GM18526 (cell line): ENCODE measurements around the gene MAL.

Experiments used
- POLR2A ChIP-seq: IDR thresholded peaks from 3 replicates; pipeline ENCODE4 v1.6.1; 2011; ENCODE audit not compliant: insufficient read length; ENCODE audit errors: extremely low read depth

Gene MAL

DNA sequence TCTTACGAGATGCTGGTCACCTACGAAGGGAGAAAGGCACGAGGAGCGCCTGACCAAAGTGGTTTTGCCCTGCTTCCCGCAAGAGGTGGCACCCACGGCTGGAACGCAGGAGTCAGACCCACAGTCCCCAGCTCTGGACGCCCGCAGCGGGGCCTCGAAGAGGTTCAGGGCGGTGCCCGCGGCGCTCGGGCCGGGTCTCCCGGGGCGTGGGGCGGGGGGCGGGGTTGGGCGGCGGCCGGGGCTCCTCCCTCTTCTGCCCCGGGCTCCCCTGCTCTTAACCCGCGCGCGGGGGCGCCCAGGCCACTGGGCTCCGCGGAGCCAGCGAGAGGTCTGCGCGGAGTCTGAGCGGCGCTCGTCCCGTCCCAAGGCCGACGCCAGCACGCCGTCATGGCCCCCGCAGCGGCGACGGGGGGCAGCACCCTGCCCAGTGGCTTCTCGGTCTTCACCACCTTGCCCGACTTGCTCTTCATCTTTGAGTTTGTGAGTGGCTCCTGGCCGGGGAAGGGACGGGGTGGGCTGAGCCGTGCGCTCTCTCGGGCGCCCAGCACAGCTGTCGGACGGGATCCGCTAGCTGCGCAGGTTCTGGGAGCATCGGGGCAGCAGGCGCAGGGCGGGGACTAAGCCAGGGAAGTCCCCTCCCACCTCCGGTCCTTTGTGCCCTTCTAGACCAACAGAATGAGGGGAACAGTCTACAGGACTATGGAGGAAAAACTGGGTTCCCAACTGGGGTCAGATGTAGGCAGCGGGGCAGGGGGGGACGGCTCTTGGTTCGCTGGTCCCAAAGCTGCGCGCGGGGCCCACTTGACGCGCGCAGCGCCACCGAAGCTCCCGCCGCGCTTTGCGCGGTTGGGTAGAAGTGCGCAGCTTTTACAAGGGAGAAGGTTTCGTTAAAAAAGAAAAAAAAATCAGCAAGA lies at the start of gene MAL:
Gene MAL, plus strand, starts transcription at position 303 of the 914 bp plus-strand sequence. Its CDS starts 85 bp downstream, at position 388.
- TF ChIP-seq POLR2A: no peak

- TF ChIP-seq POLR2A: no peak
Observed at GRCh38 chr2:94977826-94978225, 47.7 kb upstream of the MAL start.

- no peak for TF ChIP-seq POLR2A
Observed at GRCh38 chr2:94978917-94979316, 46.6 kb upstream of the MAL start.

DNA sequence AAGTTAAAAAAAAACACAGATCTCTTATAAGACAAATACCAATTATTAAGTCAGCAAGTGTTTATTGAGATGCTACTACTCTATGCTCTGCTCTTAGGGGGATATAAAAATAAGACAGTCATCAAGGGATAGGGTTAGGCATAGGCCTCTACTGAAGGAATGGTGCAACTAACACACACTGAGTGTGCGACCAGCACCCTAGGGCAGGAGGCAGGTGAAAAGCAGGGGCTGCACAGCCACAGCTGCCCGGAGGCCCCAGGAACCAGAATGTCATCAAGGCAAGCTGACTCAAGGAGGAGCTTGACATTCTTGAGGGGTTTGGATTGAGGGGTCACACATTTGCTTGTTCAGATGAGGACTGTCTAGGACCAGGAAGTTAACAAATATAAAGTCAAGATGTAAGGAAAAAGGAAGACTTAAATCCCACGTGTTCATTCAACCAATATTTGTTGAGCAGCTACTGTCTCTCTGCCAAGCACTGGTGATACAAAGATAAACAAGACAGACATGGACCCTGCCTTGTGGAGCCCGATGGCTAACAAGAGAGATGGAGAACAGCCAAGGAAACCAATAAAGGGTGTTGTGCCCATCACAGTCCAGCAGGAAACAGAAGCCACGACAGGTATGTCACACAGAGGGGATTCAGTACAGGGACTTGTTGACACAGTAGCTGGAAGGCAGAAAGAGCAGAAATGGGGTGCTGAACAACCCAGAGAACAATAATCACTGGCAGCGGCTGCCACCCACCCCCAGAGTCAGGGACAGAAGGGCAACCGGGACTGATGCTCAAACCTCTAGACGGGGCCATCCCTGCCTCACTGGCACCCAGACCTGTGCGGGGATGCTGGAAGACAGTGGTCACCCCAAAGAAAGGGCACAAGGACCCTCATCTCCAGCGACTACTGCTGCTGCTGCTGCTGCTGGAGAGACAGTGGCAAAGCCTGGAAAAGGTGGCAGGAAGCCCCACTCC lies 45.8 kb upstream of the MAL start:
- no peak for TF ChIP-seq POLR2A

DNA sequence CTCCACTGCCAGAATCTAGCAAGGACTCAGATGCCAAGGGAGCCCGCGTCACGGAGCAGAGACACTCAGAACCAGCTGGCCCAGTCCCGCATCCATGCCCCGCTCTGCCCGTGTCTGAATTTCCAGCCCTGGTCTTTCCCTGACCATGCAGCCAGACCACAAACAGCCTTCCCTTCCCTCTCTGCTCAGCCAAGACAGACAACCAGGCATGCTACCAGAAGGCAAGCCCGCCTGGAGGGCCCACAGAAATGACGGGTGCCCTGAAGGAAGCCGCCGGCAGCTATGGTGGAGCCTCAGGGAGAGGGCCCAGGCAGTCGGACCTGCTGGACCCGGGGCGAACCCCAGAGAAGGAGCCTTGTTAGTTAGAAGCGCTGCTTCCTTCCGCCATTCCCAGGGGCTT lies 45.1 kb upstream of the MAL start:
- no peak for TF ChIP-seq POLR2A

- TF ChIP-seq POLR2A: no peak
Observed at GRCh38 chr2:94982156-94982555, 43.4 kb upstream of the MAL start.

DNA sequence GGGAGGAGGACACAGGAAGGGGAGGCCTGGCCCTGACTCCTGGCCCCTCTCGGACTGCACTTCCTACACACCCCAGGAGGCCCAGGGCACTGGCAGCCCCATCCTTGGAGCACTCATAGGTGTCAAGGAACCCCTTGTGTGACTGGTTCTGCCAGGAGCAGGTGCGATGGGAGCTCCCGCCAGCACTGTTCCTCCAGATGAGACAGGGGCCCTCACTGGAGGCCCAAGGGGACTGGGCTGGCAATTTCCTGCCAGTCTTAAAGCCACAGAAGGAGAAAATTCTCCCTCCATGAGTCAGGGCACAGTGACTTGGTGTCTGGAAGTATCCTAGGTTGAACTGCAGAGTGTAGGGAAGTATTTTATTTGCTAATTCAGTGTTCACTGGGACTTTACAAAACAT lies 42.8 kb upstream of the MAL start:
- TF ChIP-seq POLR2A: no peak

GRCh38 chr2:94984964-94985575 lies 40.4 kb upstream of the MAL start:
- TF ChIP-seq POLR2A: no peak

- no peak for TF ChIP-seq POLR2A
Observed at GRCh38 chr2:94985636-94986035, 39.9 kb upstream of the MAL start.

DNA sequence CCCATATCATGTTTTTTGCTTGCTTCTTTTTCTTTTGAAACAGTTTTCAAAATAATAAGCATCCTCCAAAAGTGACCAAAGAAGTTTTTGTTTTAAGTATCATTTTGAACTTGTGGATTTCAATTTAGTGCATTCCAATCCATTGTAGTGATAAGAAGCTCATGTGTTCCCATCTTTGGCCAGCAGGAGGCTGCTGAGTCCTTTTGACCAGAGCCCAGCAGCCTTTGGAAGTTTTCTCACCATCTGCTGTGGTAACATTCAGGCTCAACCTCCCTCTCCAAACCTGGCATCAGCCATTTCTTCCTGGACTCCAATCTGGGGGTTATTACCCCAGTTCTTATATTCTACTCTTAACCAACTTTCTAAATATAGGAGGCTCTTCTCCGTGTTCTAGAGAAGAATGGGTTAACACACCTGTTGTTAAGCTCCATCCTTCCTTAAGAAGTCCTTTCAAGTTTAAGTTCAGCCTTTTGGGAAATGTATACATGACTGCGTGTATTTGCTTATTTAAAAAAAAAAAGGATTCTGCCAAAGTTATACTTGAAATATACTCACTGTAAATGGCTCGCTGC lies 39.0 kb upstream of the MAL start:
- no peak for TF ChIP-seq POLR2A

GRCh38 chr2:94987074-94988020 lies 38.2 kb upstream of the MAL start:
- TF ChIP-seq POLR2A: no peak

- TF ChIP-seq POLR2A: no peak
Observed at GRCh38 chr2:94990956-94991355, 34.6 kb upstream of the MAL start.

- TF ChIP-seq POLR2A: no peak
Observed at GRCh38 chr2:94992360-94992759, 33.1 kb upstream of the MAL start.
